BLaER1 (cell line): ENCODE data around the gene ZEB1.

Experiments used
- H3K27ac ChIP-seq: shearing (Covaris generic); formaldehyde crosslinking; 2 replicates; pipeline ENCODE4 v1.8.1; 2022
- H3K27me3 ChIP-seq: shearing (Covaris generic); formaldehyde crosslinking; 2 replicates; pipeline ENCODE4 v1.8.1; 2022
- H3K36me3 ChIP-seq: shearing (Covaris generic); formaldehyde crosslinking; 2 replicates; pipeline ENCODE4 v1.8.1; 2022
- H3K4me1 ChIP-seq: shearing (Covaris generic); formaldehyde crosslinking; 2 replicates; pipeline ENCODE4 v1.8.1; 2022
- H3K4me2 ChIP-seq: shearing (Covaris generic); formaldehyde crosslinking; 2 replicates; pipeline ENCODE4 v1.8.1; 2022
- H3K4me3 ChIP-seq: shearing (Covaris generic); formaldehyde crosslinking; 2 replicates; pipeline ENCODE4 v1.8.1; 2022
- H3K9ac ChIP-seq: shearing (Covaris generic); formaldehyde crosslinking; 2 replicates; pipeline ENCODE4 v1.8.1; 2022
- H3K9me3 ChIP-seq: shearing (Covaris generic); formaldehyde crosslinking; 2 replicates; pipeline ENCODE4 v1.8.1; 2022
- H4K20me1 ChIP-seq: shearing (Covaris generic); formaldehyde crosslinking; 2 replicates; pipeline ENCODE4 v1.8.1; 2022
- Cebpa-rat ChIP-seq: shearing (Covaris generic); IDR thresholded peaks from 2 replicates; pipeline ENCODE4 v1.8.1; 2022

The ZEB1 gene

GRCh38 chr10:31451766-31452165 lies 132.8 kb downstream of the ZEB1 start:
- Histone ChIP-seq H3K9me3 (peaks cover 6% of the 10 kb centered on the region; the same call in 1 of the 2 replicates), H3K27me3 (no peaks in the 10 kb centered on the region), H3K4me3 (no peak overlapping the region), H3K36me3 (no peaks in the 10 kb centered on the region), H3K4me1 (no peaks in the 10 kb centered on the region), H3K9ac (no peak overlapping the region), H3K4me2 (no peak overlapping the region), H3K27ac (no peak overlapping the region), H4K20me1 (no peaks in the 10 kb centered on the region)
- no peak for TF ChIP-seq Cebpa-rat

GRCh38 chr10:31456468-31456867 lies 137.5 kb downstream of the ZEB1 start:
- no peaks in the 10 kb centered on the region for H3K4me1 ChIP-seq
- H3K4me2 ChIP-seq = no peak overlapping the region
- H3K4me3 ChIP-seq = no peak overlapping the region
- no peak for TF ChIP-seq Cebpa-rat
- no peaks in the 10 kb centered on the region for H3K36me3 ChIP-seq
- no peak overlapping the region for H3K9ac ChIP-seq
- H3K27ac ChIP-seq = no peak overlapping the region
- peaks cover 6% of the 10 kb centered on the region; the same call in 1 of the 2 replicates for H3K9me3 ChIP-seq
- H4K20me1 ChIP-seq = no peaks in the 10 kb centered on the region
- H3K27me3 ChIP-seq = no peaks in the 10 kb centered on the region

- no peak overlapping the region for H3K27ac ChIP-seq
- H3K36me3 ChIP-seq = no peaks in the 10 kb centered on the region
- peaks cover 6% of the 10 kb centered on the region; the same call in 1 of the 2 replicates for H3K9me3 ChIP-seq
- no peak overlapping the region for H3K4me2 ChIP-seq
- no peak overlapping the region for H3K9ac ChIP-seq
- H4K20me1 ChIP-seq = no peaks in the 10 kb centered on the region
- no peak for TF ChIP-seq Cebpa-rat
- H3K4me3 ChIP-seq = no peak overlapping the region
- no peaks in the 10 kb centered on the region for H3K4me1 ChIP-seq
- H3K27me3 ChIP-seq = no peaks in the 10 kb centered on the region
Measured at GRCh38 chr10:31457858-31458257, 138.8 kb downstream of the ZEB1 start.

GRCh38 chr10:31458974-31459373 lies 140.0 kb downstream of the ZEB1 start:
- no peak overlapping the region for H3K4me3 ChIP-seq
- peaks cover 7% of the 10 kb centered on the region for H3K9me3 ChIP-seq
- H3K27ac ChIP-seq = no peak overlapping the region
- no peak for TF ChIP-seq Cebpa-rat
- H3K27me3 ChIP-seq = no peaks in the 10 kb centered on the region
- H3K4me1 ChIP-seq = no peaks in the 10 kb centered on the region
- no peak overlapping the region for H3K9ac ChIP-seq
- H4K20me1 ChIP-seq = no peaks in the 10 kb centered on the region
- H3K4me2 ChIP-seq = no peak overlapping the region
- peaks cover 4% of the 10 kb centered on the region; the same call in 1 of the 2 replicates for H3K36me3 ChIP-seq

GRCh38 chr10:31460242-31460641 lies 141.2 kb downstream of the ZEB1 start:
- H3K9me3 ChIP-seq = peaks cover 8% of the 10 kb centered on the region
- H3K27me3 ChIP-seq = no peaks in the 10 kb centered on the region
- H3K4me1 ChIP-seq = no peaks in the 10 kb centered on the region
- H4K20me1 ChIP-seq = no peaks in the 10 kb centered on the region
- peaks cover 4% of the 10 kb centered on the region; the same call in 1 of the 2 replicates for H3K36me3 ChIP-seq
- no peak overlapping the region for H3K4me2 ChIP-seq
- no peak overlapping the region for H3K9ac ChIP-seq
- H3K4me3 ChIP-seq = no peak overlapping the region
- no peak for TF ChIP-seq Cebpa-rat
- H3K27ac ChIP-seq = no peak overlapping the region

- Histone ChIP-seq H3K4me3 (no peak overlapping the region), H3K36me3 (peaks cover 22% of the 10 kb centered on the region; the same call in 1 of the 2 replicates), H3K4me1 (no peaks in the 10 kb centered on the region), H3K9me3 (peaks cover 20% of the 10 kb centered on the region), H4K20me1 (no peaks in the 10 kb centered on the region), H3K27me3 (no peaks in the 10 kb centered on the region), H3K4me2 (no peak overlapping the region), H3K27ac (no peak overlapping the region), H3K9ac (no peak overlapping the region)
- no peak for TF ChIP-seq Cebpa-rat
Measured at GRCh38 chr10:31464552-31464951, 145.5 kb downstream of the ZEB1 start.

- peaks cover 22% of the 10 kb centered on the region; the same call in 1 of the 2 replicates for H3K36me3 ChIP-seq
- no peaks in the 10 kb centered on the region for H4K20me1 ChIP-seq
- no peak for TF ChIP-seq Cebpa-rat
- H3K9me3 ChIP-seq = peaks cover 20% of the 10 kb centered on the region
- no peak overlapping the region for H3K4me2 ChIP-seq
- H3K27ac ChIP-seq = no peak overlapping the region
- H3K4me1 ChIP-seq = no peaks in the 10 kb centered on the region
- no peaks in the 10 kb centered on the region for H3K27me3 ChIP-seq
- H3K4me3 ChIP-seq = no peak overlapping the region
- H3K9ac ChIP-seq = no peak overlapping the region
Measured at GRCh38 chr10:31466313-31466712, 147.3 kb downstream of the ZEB1 start.

- peaks cover 20% of the 10 kb centered on the region for H3K9me3 ChIP-seq
- H3K27ac ChIP-seq = no peak overlapping the region
- no peaks in the 10 kb centered on the region for H3K4me1 ChIP-seq
- no peaks in the 10 kb centered on the region for H3K27me3 ChIP-seq
- H4K20me1 ChIP-seq = no peaks in the 10 kb centered on the region
- H3K36me3 ChIP-seq = peaks cover 22% of the 10 kb centered on the region; the same call in 1 of the 2 replicates
- H3K9ac ChIP-seq = no peak overlapping the region
- H3K4me3 ChIP-seq = no peak overlapping the region
- H3K4me2 ChIP-seq = no peak overlapping the region
- TF ChIP-seq Cebpa-rat = no peak
Measured at GRCh38 chr10:31467791-31468535, 148.9 kb downstream of the ZEB1 start.

GRCh38 chr10:31468536-31468859 lies 149.5 kb downstream of the ZEB1 start:
- H3K4me1 ChIP-seq = no peaks in the 10 kb centered on the region
- H3K27ac ChIP-seq = no peak overlapping the region
- H3K36me3 ChIP-seq = peaks cover 19% of the 10 kb centered on the region; the same call in 1 of the 2 replicates

GRCh38 chr10:31475519-31475918 lies 156.5 kb downstream of the ZEB1 start:
- TF ChIP-seq Cebpa-rat = no peak
- Histone ChIP-seq H3K4me2 (no peak overlapping the region), H3K27ac (no peak overlapping the region), H3K36me3 (no peaks in the 10 kb centered on the region), H3K4me1 (no peaks in the 10 kb centered on the region), H3K9ac (no peak overlapping the region), H4K20me1 (no peaks in the 10 kb centered on the region), H3K27me3 (no peaks in the 10 kb centered on the region), H3K9me3 (peaks cover 7% of the 10 kb centered on the region; the same call in 1 of the 2 replicates), H3K4me3 (no peak overlapping the region)

More at GRCh38 chr10:31468536-31468859, 149.5 kb downstream of the ZEB1 start:
- peaks cover 20% of the 10 kb centered on the region for H3K9me3 ChIP-seq
- no peaks in the 10 kb centered on the region for H4K20me1 ChIP-seq
- H3K9ac ChIP-seq = no peak overlapping the region
- no peak for TF ChIP-seq Cebpa-rat
- H3K27me3 ChIP-seq = no peaks in the 10 kb centered on the region
- H3K4me3 ChIP-seq = no peak overlapping the region
- no peak overlapping the region for H3K4me2 ChIP-seq

- H3K36me3 ChIP-seq = no peaks in the 10 kb centered on the region
- no peak overlapping the region for H3K4me2 ChIP-seq
- peaks cover 7% of the 10 kb centered on the region; the same call in 1 of the 2 replicates for H3K9me3 ChIP-seq
- H3K27me3 ChIP-seq = no peaks in the 10 kb centered on the region
- H3K4me3 ChIP-seq = no peak overlapping the region
- no peaks in the 10 kb centered on the region for H3K4me1 ChIP-seq
- TF ChIP-seq Cebpa-rat = no peak
- no peak overlapping the region for H3K27ac ChIP-seq
- H4K20me1 ChIP-seq = no peaks in the 10 kb centered on the region
- no peak overlapping the region for H3K9ac ChIP-seq
Measured at GRCh38 chr10:31476088-31476487, 157.1 kb downstream of the ZEB1 start.
